ENCODE data around the gene ANKS6. TPM values are rescaled to one million over a fixed set of nuclear protein-coding genes. Genes with fewer than 3 reads are reported as not detected.

ANKS6 gene
- total RNA-seq, 1 experiment from 2014 or later, result 39.2 TPM

- H4K20me1 ChIP-seq (ENCODE audit: insufficient read depth), result no peaks in the 10 kb centered on the region
- H3K27ac ChIP-seq (ENCODE audit: low read depth, low read length), result no peak overlapping the region
- ChIA-PET CTCF (interaction anchor here (0.9 to 2.8 kb wide), 6 partner anchors 13 to 334 kb away, joined by 3 to 14 read pairs (median 8); no protein-coding TSS in a partner anchor), POLR2A (no interaction called here), RAD21 (ENCODE audit: low non-redundant PET in 1 of 2, low total read pairs in 2 of 2, uncharacterized antibody in 2 of 2, unreplicated experiment in 2 of 2) (interaction anchor here in 1 of 2 experiments (0.9 kb wide), 1 partner anchor 193 kb away, joined by 4 read pairs; no protein-coding TSS in a partner anchor)
- no peak for DNase-seq (ENCODE audit: low read depth, low spot score)
- no peak overlapping the region for H2AFZ ChIP-seq (ENCODE audit: low read depth, low read length, poor library complexity, severe bottlenecking)
- H3K27me3 ChIP-seq (ENCODE audit: insufficient read depth, low read length), result no peaks in the 10 kb centered on the region
- H3K79me2 ChIP-seq (ENCODE audit: insufficient read depth, low read length), result peaks cover 4% of the 10 kb centered on the region; the same call in 1 of the 2 replicates
- TF ChIP-seq FOSL1 (IDR thresholded peaks at IDR 0.05; ENCODE audit: low read depth) (no peak), SP1 (IDR thresholded peaks at IDR 0.05; ENCODE audit: low read depth) (no peak), REST (IDR thresholded peaks at IDR 0.05; ENCODE audit: low read depth) (no peak), POLR2AphosphoS5 (IDR thresholded peaks at IDR 0.05; ENCODE audit: low read depth, low read length) (no peak), EZH2 (IDR thresholded peaks at IDR 0.05) (no peak), ATF3 (IDR thresholded peaks at IDR 0.05) (no peak), SIN3A (IDR thresholded peaks at IDR 0.05; ENCODE audit: low read depth) (no peak), TCF7L2 (IDR thresholded peaks at IDR 0.05; ENCODE audit: borderline replicate concordance, extremely low read depth, insufficient read depth, insufficient read length) (no peak), MAX (IDR thresholded peaks at IDR 0.05) (no peak), ZNF274 (IDR thresholded peaks at IDR 0.05; ENCODE audit: low read depth, low read length) (no peak)
- H3K9me2 ChIP-seq (ENCODE audit: insufficient read depth), result no peaks in the 10 kb centered on the region
- no peak overlapping the region for H3K4me3 ChIP-seq (replicated peaks in 1 of 2; ENCODE audit: low read depth in 1 of 2, low read length in 2 of 2)
- intact Hi-C loops (cut with micrococcal nuclease), result loop anchor here (2.0 kb wide), 1 partner anchor 335 kb away; no protein-coding TSS in a partner anchor
- no peaks in the 10 kb centered on the region for H3K9me3 ChIP-seq (ENCODE audit: control insufficient read depth in 1 of 2, insufficient read depth in 1 of 2, low read depth in 1 of 2, low read length in 2 of 2)
- no peaks in the 10 kb centered on the region for H3K36me3 ChIP-seq (ENCODE audit: control insufficient read depth in 1 of 2, insufficient read depth in 2 of 2, low read length in 2 of 2)
- no peak overlapping the region for H3K9ac ChIP-seq (ENCODE audit: low read length)
- no TSS peak for BruUV-seq (replicated peaks)
- no peak for ATAC-seq
- no peak overlapping the region for H3K4me2 ChIP-seq (ENCODE audit: low read length)
- peaks cover 34 to 47% of the 10 kb centered on the region in 2 experiments for H3K4me1 ChIP-seq (ENCODE audit: control insufficient read depth in 1 of 2, insufficient read depth in 2 of 2, low read length in 2 of 2)
Observed at GRCh38 chr9:98805506-98806272, 9.3 kb upstream of the ANKS6 start.

All from HCT116 (cell line).